Ascending aorta (tissue), 2 donors: ENCODE results near the gene ASB3. TPM values are rescaled to one million over a fixed set of nuclear protein-coding genes. Genes with fewer than 3 reads are reported as not detected.
"Not testable (repeated sequence)": the region's sequence is repeated elsewhere in the genome, so short reads cannot be mapped to it uniquely, and the experiment has no call there.

Source experiments
- DNase-seq, 2 donors: peaks; one replicate each; pipeline ENCODE4 v3.0.0-alpha.2; 2019; ENCODE audit warnings: low spot score in 2 of 2
- H3K27ac ChIP-seq, 2 donors: fragments of 200-600 bp; sonication (generic); one replicate each; pipeline ENCODE4 v1.5.1; 2016 to 2017; ENCODE audit warnings: mild to moderate bottlenecking in 1 of 2
- H3K27me3 ChIP-seq: fragments of 200-600 bp; sonication (generic); one replicate; pipeline ENCODE4 v1.5.1; 2017
- H3K36me3 ChIP-seq, 2 donors: fragments of 200-600 bp; sonication (generic); one replicate each; pipeline ENCODE4 v1.5.1; 2016
- H3K4me1 ChIP-seq, 2 donors: fragments of 200-600 bp; sonication (generic); one replicate each; pipeline ENCODE4 v1.5.1; 2016 to 2017; ENCODE audit warnings: mild to moderate bottlenecking in 1 of 2
- H3K4me3 ChIP-seq, 2 donors: fragments of 200-600 bp; sonication (generic); one replicate each; pipeline ENCODE4 v1.5.1; 2016 to 2017; ENCODE audit warnings: mild to moderate bottlenecking in 1 of 2
- H3K9me3 ChIP-seq, 2 donors: fragments of 200-600 bp; sonication (generic); one replicate each; pipeline ENCODE4 v1.5.1; 2016
- CTCF ChIP-seq, 3 experiments: fragments of 200-600 bp in 2 of 3; fragments of 450-650 bp in 1 of 3; sonication (generic) in 2 of 3; IDR thresholded peaks; one replicate each; pipeline ENCODE4 v1.5.1; 2016 to 2019; ENCODE audit warnings: antibody characterized with exemption in 3 of 3, mild to moderate bottlenecking in 1 of 3, moderate library complexity in 1 of 3
- intact Hi-C: fragments of 100-400 bp; cut with DNase I; formaldehyde crosslinking; loops from one replicate; pipeline ENCODE4 v1.15.1; 2023
- total RNA-seq: library from RNA; depleted of rRNA; stranded (reverse); fragments of >200 nt; gene quantifications from one replicate; pipeline ENCODE4 v1.1.0, GENCODE V29; 2016

The ASB3 gene
- total RNA-seq, 1 donor from 2014 or later = 3.4 TPM

DNA sequence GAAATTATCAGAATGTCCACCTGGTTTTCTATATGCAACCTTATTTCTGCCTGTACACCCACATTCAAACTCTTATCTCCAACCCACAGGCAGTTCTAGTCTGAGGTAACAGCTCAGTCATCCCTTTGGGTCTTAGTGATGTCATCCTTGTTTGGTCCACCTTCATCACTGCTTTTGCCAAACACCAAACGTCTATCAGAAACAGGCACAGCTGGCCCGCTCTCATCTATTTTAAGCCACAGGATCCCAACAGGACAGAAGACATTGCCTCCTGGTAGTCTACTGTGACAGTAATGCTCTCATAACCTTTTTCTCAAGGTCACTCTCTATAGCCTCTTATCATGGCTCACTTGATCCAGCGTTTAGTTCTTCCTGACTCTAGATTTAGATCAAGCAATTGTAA is 118.1 kb downstream of the ASB3 start:
- H3K4me3 ChIP-seq = no peak overlapping the region
- no peak for TF ChIP-seq CTCF (IDR thresholded peaks at IDR 0.05)
- intact Hi-C loops = no loop called here
- H3K27ac ChIP-seq = no peak overlapping the region
- H3K9me3 ChIP-seq = peaks cover 0 to 4% of the 10 kb centered on the region in 2 donors
- DNase-seq = no peak
- no peaks in the 10 kb centered on the region for H3K27me3 ChIP-seq
- no peaks in the 10 kb centered on the region for H3K4me1 ChIP-seq
- no peaks in the 10 kb centered on the region for H3K36me3 ChIP-seq

GRCh38 chr2:53667130-53667529 is 119.6 kb downstream of the ASB3 start:
- H3K27ac ChIP-seq, intact Hi-C loops, H3K36me3 ChIP-seq, H3K27me3 ChIP-seq, H3K4me3 ChIP-seq, H3K9me3 ChIP-seq, H3K4me1 ChIP-seq, DNase-seq: not testable (repeated sequence)

- Histone ChIP-seq H3K27me3 (no peaks in the 10 kb centered on the region), H3K4me3 (no peak overlapping the region), H3K36me3 (no peaks in the 10 kb centered on the region), H3K4me1 (no peaks in the 10 kb centered on the region), H3K9me3 (peaks cover 0 to 4% of the 10 kb centered on the region in 2 donors), H3K27ac (no peak overlapping the region)
- intact Hi-C loops = no loop called here
- TF ChIP-seq CTCF (IDR thresholded peaks at IDR 0.05) = no peak
- DNase-seq = no peak
Observed at GRCh38 chr2:53660886-53661285, 125.9 kb downstream of the ASB3 start.

- intact Hi-C loops, H3K9me3 ChIP-seq, H3K36me3 ChIP-seq, H3K27me3 ChIP-seq, H3K27ac ChIP-seq, H3K4me3 ChIP-seq, DNase-seq, H3K4me1 ChIP-seq: not testable (repeated sequence)
Observed at GRCh38 chr2:53658474-53658873, 128.3 kb downstream of the ASB3 start.

DNA sequence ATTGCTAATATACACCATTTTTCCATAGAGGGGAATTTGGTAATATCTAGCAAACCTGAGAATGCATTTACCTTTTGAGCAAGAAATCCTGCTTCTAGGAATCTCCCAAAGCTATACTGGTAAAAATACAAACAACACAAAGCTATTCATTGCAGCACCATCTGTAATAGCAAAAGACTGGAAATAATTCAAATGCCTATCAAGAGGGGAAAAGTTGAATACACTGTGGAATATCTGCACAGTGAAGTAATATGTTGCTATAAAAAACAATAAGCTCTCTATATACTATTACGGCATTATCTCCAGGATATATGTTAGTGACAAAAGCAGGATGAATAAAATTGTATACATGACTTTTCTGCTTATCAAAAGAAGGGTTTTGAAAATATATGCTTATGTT is 131.5 kb downstream of the ASB3 start:
- intact Hi-C loops = no loop called here
- no peak for TF ChIP-seq CTCF (IDR thresholded peaks at IDR 0.05)
- DNase-seq = no peak
- Histone ChIP-seq H3K4me1 (no peaks in the 10 kb centered on the region), H3K27me3 (no peaks in the 10 kb centered on the region), H3K4me3 (no peak overlapping the region), H3K27ac (no peak overlapping the region), H3K36me3 (no peaks in the 10 kb centered on the region), H3K9me3 (no peaks in the 10 kb centered on the region)

DNA sequence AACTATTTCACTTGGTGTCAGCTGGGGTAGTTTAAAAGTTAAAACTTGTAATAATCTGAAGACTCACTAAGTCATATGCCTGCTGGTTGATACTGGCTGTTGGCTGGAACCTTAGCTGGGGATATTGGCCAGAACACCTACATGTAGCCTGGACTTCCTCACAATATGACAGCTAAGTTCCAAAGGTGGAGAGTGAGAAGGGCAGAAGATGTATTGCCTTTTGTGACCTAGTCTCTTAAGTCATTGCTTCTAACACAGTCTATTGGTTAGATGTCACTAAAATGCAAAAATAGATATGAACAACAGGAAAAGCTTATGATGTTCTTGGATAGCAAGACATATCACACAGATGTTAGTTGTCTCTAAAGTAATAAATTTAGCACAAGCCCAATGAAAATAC is 132.4 kb downstream of the ASB3 start:
- no peak overlapping the region for H3K4me3 ChIP-seq
- TF ChIP-seq CTCF (IDR thresholded peaks at IDR 0.05) = no peak
- H3K27ac ChIP-seq = no peak overlapping the region
- H3K4me1 ChIP-seq = no peaks in the 10 kb centered on the region
- DNase-seq = no peak
- no peaks in the 10 kb centered on the region for H3K9me3 ChIP-seq
- no peaks in the 10 kb centered on the region for H3K27me3 ChIP-seq
- no peaks in the 10 kb centered on the region for H3K36me3 ChIP-seq
- intact Hi-C loops = no loop called here

DNA sequence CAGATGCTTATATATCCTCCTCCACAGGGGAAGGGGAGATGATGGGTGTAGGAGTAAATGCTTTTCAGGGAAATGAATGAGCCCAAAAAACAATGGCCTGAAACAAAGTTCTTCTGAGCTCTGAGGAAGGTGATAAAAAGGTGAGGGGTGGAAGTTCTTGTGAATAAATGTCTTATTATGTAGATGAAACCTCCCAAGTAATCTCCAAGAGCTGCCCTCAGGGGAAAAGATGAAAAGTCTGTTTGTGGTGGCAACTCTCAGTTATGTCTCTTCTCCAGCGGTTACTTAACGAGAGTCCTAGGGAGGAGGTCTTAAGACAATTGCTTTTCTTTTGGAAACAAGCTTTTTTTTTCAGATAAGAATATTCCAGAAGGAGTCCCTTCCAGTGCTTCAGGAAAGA is 134.6 kb downstream of the ASB3 start:
- no peak for DNase-seq
- H3K4me3 ChIP-seq = no peak overlapping the region
- H3K9me3 ChIP-seq = no peaks in the 10 kb centered on the region
- no peaks in the 10 kb centered on the region for H3K27me3 ChIP-seq
- no peaks in the 10 kb centered on the region for H3K4me1 ChIP-seq
- intact Hi-C loops = no loop called here
- no peak overlapping the region for H3K27ac ChIP-seq
- TF ChIP-seq CTCF (IDR thresholded peaks at IDR 0.05) = no peak
- H3K36me3 ChIP-seq = no peaks in the 10 kb centered on the region
